GM12874 (cell line): ENCODE data around the gene LEFTY2.

Experiments used
- TF ChIP-seq, protein P1 (sequence below): IDR thresholded peaks from 2 replicates; pipeline ENCODE4 v1.5.1; 2011; ENCODE audit warnings: low read depth, mild to moderate bottlenecking, control low read depth, low read length, moderate library complexity; ENCODE audit not compliant: insufficient read depth

Gene LEFTY2

DNA sequence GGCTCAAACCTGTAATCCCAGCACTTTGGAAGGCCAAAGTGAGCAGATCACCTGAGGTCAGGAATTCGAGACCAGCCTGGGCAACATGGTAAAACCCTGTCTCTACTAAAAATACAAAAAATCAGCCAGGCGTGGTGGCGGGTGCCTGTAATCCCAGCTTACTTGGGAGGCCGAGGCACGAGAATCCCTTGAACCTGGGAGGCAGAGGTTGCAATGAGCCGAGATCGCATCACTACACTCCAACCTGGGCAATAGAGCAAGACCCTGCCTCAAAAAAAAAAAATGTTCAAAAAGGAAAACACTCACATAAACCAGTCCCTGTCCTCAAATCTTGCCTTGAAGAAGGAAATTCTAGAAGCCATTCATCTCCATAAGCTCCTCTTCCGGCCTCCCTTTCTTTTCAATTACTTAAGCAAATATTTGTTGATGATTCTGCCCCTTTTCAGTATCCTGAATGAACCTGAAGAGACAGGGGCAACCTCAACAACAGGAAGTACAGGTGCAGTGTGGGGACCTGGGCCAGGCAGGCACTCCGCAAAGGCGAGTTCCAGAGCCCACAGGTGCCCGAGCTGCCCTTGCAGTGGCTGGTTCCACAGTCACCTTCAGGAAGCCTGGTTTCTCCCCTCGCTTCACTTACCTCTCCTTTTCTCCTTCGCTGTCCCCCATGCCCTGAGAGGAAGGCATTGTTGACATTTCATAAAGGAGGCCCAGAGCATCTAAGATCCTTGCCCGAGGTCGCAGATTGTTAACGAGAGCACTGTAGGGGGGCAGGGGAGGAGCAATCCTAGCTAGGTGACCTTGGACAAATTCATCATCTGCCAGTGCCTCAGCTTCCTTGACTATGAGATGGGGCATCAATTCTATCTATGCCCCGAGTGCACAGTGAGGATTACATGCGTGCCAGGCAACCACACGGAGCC is 43.2 kb downstream of the LEFTY2 start:
- TF ChIP-seq, protein P1, sequence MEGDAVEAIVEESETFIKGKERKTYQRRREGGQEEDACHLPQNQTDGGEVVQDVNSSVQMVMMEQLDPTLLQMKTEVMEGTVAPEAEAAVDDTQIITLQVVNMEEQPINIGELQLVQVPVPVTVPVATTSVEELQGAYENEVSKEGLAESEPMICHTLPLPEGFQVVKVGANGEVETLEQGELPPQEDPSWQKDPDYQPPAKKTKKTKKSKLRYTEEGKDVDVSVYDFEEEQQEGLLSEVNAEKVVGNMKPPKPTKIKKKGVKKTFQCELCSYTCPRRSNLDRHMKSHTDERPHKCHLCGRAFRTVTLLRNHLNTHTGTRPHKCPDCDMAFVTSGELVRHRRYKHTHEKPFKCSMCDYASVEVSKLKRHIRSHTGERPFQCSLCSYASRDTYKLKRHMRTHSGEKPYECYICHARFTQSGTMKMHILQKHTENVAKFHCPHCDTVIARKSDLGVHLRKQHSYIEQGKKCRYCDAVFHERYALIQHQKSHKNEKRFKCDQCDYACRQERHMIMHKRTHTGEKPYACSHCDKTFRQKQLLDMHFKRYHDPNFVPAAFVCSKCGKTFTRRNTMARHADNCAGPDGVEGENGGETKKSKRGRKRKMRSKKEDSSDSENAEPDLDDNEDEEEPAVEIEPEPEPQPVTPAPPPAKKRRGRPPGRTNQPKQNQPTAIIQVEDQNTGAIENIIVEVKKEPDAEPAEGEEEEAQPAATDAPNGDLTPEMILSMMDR = no peak

DNA sequence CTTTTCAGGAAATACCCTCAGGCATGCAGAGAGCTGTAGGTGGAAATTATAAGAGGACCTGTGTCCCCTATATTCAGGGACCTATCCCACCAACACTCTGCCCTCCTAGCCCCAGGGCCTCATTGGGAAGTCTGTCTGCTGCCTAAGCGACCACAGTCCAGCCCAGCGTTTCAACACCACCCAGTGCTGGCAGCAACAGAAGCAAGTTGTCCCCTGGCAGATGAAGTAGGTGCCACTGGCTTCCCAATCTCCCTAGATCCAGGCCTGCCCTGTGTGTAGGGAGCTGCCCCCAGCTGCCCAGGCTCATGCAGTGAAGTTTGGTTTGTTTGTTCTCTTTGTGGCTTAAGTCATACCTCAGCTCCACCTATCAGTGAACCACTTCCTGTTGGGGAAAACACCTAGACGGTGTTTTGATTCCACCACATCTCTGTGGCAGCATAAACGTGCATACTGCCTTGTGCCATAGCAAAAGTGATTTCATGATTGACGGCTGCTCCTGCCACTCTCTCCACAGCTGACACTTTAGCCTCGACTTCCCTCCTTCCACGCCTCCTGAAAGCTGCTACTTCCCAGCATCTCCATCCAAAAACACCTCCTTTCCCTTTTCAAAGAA is 44.0 kb downstream of the LEFTY2 start:
- TF ChIP-seq, protein P1 = no peak

DNA sequence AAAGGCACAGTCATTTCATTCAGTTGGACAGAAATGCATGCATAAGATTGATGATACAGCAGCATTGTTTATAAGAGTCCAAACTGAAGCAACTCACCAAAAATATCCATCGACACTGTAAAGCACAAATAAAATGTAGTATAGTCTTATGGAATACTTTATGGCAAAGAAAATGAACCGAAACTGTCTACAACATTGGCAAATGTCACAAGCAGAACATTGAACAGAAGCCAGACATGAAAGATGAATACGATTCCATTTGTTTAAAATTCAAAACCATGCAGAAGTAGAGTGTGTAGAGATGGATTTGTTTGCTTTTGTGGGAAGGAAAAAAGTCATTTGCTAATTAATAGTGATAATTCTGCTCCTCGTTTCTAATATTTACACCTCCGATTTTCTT is 44.5 kb downstream of the LEFTY2 start:
- TF ChIP-seq, protein P1 = no peak

DNA sequence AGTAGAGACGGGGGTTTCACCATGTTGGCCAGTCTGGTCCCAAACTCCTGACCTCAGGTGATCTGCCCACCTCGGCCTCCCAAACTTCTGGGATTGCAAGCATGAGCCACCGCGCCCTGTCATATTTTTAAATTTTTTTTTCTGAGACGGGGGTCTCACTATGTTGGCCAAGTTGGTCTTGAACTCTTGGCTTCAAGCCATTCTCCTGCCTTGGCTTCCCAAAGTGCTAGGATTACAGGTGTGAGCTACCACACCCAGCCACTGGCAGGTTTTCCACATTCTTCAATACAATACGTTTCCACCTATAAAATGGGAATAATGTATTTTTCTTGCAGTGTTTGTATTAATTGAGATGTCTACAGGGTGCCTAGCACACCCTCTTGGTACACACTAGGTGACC is 48.7 kb downstream of the LEFTY2 start:
- TF ChIP-seq, protein P1 = no peak

DNA sequence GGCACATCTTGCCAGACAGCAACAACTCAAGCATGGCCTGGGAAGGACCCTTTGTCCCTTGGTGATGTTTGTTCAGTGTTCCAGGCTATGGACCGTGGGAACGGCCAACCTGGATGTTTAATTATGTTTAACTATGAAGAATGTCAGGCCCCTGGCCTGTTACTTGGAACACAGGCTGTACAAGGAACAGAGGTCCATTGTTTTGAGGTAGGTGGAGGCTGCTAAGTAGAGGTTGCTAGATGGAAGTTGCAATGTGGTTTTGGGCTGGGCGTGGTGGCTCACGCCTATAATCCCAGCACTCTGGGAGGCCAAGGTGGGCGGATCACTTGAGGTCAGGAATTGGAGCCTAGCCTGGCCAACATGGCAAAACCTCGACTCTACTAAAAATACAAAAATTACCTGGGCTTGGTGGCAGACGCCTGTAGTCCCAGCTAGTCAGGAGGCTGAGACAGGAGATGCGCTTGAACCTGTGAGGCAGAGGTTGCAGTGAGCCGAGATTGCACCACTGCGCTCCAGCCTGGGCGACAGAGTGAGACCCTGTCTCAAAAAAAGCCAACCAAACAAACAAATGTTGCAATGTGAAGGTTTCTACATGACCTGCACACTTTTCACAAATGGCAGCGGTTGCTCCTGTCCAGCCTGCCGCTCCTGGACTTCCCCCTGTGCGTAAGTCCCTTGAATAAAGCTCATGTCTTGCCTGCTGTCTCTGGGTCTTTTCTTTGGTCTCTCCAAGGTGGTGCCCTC is 49.6 kb downstream of the LEFTY2 start:
- TF ChIP-seq, protein P1 = no peak

DNA sequence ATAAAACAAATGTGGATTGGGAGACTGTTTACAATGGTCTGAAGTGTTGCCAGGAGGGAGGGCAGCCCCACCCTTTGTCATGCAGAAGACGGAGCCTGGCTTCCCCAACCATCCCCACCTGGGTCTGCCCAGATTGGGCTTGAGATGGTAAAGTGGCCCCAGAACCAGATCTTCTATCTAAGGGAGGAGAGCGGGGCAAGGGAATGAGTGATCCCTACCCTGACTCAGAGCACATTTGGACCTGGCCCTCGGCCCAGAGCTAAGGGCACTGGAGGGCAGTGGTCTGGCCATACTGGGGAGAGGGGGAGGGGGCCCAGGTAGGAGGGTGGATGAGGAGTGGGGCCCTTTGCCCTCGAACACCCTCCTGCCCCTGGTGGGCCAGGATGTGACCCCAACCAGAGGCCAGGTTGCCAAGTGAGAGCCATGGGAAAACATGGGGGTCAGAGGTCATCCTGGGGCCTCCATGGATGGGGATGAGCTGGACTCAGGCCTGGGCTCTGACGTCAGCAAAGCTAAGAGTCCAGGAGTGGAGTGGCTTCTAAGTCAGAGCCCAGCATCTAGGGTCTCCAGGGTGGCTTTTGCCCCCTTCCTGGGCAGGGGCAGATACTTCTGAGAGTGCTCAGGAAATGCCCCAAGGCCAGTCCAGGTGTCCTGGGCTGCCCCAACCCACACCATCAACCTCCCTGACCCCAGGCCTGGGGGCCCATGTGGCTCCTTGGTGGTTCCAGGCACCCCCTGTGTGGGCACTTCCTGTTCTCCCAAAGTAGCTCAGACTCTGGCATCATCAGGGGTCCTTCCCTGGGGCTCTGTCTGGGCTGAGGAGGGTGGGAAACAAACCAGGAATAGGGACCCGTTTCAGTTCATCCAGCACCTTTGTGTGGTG is 50.4 kb downstream of the LEFTY2 start:
- TF ChIP-seq, protein P1 = no peak

DNA sequence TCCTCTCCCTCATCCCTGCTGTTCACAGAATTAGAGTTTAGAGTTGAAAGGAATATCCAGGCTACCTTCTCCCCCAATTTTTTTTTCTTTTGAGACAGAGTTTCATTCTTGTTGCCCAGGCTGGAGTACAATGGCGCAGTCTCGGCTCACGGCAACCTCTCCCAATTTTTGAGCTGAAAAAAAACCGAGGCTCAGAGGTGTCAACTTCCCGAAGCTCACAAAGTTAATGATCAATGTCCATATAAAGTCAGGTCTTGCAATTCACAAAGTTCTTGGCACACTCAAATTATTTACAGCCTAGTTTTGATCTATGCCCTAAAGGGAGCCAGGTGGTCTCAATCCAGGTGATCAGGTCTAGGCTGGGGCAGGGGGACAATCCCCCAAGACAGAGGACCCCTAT is 51.3 kb downstream of the LEFTY2 start:
- TF ChIP-seq, protein P1 = no peak
